BLaER1 (cell line): ENCODE data around the gene GALNT18.

ENCODE experiments used
- H3K27ac ChIP-seq: shearing (Covaris generic); formaldehyde crosslinking; 2 replicates; pipeline ENCODE4 v1.8.1; 2022
- H3K27me3 ChIP-seq: shearing (Covaris generic); formaldehyde crosslinking; 2 replicates; pipeline ENCODE4 v1.8.1; 2022
- H3K36me3 ChIP-seq: shearing (Covaris generic); formaldehyde crosslinking; 2 replicates; pipeline ENCODE4 v1.8.1; 2022
- H3K4me1 ChIP-seq: shearing (Covaris generic); formaldehyde crosslinking; 2 replicates; pipeline ENCODE4 v1.8.1; 2022
- H3K4me2 ChIP-seq: shearing (Covaris generic); formaldehyde crosslinking; 2 replicates; pipeline ENCODE4 v1.8.1; 2022
- H3K4me3 ChIP-seq: shearing (Covaris generic); formaldehyde crosslinking; 2 replicates; pipeline ENCODE4 v1.8.1; 2022
- H3K9ac ChIP-seq: shearing (Covaris generic); formaldehyde crosslinking; 2 replicates; pipeline ENCODE4 v1.8.1; 2022
- H3K9me3 ChIP-seq: shearing (Covaris generic); formaldehyde crosslinking; 2 replicates; pipeline ENCODE4 v1.8.1; 2022
- H4K20me1 ChIP-seq: shearing (Covaris generic); formaldehyde crosslinking; 2 replicates; pipeline ENCODE4 v1.8.1; 2022
- Cebpa-rat ChIP-seq: shearing (Covaris generic); IDR thresholded peaks from 2 replicates; pipeline ENCODE4 v1.8.1; 2022

Gene GALNT18

GRCh38 chr11:11409901-11410300 is 211.9 kb downstream of the GALNT18 start:
- peaks cover 99% of the 10 kb centered on the region for H4K20me1 ChIP-seq

GRCh38 chr11:11409224-11409623 is 212.6 kb downstream of the GALNT18 start:
- Histone ChIP-seq H3K4me2 (no peak overlapping the region), H3K9me3 (peaks cover 5% of the 10 kb centered on the region; the same call in 1 of the 2 replicates), H4K20me1 (peaks cover 99% of the 10 kb centered on the region), H3K27me3 (peaks cover 99% of the 10 kb centered on the region), H3K36me3 (no peaks in the 10 kb centered on the region), H3K27ac (no peak overlapping the region), H3K4me1 (no peaks in the 10 kb centered on the region), H3K9ac (no peak overlapping the region), H3K4me3 (no peak overlapping the region)
- no peak for TF ChIP-seq Cebpa-rat

More at GRCh38 chr11:11409901-11410300, 211.9 kb downstream of the GALNT18 start:
- Histone ChIP-seq H3K4me2 (no peak overlapping the region), H3K27ac (no peak overlapping the region), H3K4me3 (no peak overlapping the region), H3K36me3 (no peaks in the 10 kb centered on the region), H3K27me3 (peaks cover 100% of the 10 kb centered on the region), H3K9ac (no peak overlapping the region), H3K9me3 (peaks cover 5% of the 10 kb centered on the region; the same call in 1 of the 2 replicates), H3K4me1 (no peaks in the 10 kb centered on the region)
- no peak for TF ChIP-seq Cebpa-rat

GRCh38 chr11:11408436-11409221 is 213.2 kb downstream of the GALNT18 start:
- no peak overlapping the region for H3K9ac ChIP-seq
- no peaks in the 10 kb centered on the region for H3K4me1 ChIP-seq
- H3K36me3 ChIP-seq, result no peaks in the 10 kb centered on the region
- no peak for TF ChIP-seq Cebpa-rat
- H3K4me2 ChIP-seq, result no peak overlapping the region
- no peak overlapping the region for H3K4me3 ChIP-seq
- H3K9me3 ChIP-seq, result peaks cover 5% of the 10 kb centered on the region; the same call in 1 of the 2 replicates
- H4K20me1 ChIP-seq, result peaks cover 99% of the 10 kb centered on the region
- no peak overlapping the region for H3K27ac ChIP-seq
- H3K27me3 ChIP-seq, result peaks cover 99% of the 10 kb centered on the region

GRCh38 chr11:11407763-11408084 is 214.1 kb downstream of the GALNT18 start:
- Histone ChIP-seq H3K9ac (no peak overlapping the region), H4K20me1 (peaks cover 99% of the 10 kb centered on the region), H3K4me2 (no peak overlapping the region), H3K4me1 (no peaks in the 10 kb centered on the region), H3K4me3 (no peak overlapping the region), H3K27me3 (peaks cover 98% of the 10 kb centered on the region), H3K27ac (no peak overlapping the region), H3K9me3 (peaks cover 1% of the 10 kb centered on the region; the same call in 1 of the 2 replicates), H3K36me3 (no peaks in the 10 kb centered on the region)
- no peak for TF ChIP-seq Cebpa-rat

- H3K4me3 ChIP-seq, result no peak overlapping the region
- H3K27me3 ChIP-seq, result peaks cover 96% of the 10 kb centered on the region
- no peak for TF ChIP-seq Cebpa-rat
- H4K20me1 ChIP-seq, result peaks cover 97% of the 10 kb centered on the region
- no peak overlapping the region for H3K4me2 ChIP-seq
- H3K27ac ChIP-seq, result no peak overlapping the region
- no peaks in the 10 kb centered on the region for H3K36me3 ChIP-seq
- no peak overlapping the region for H3K9ac ChIP-seq
- H3K9me3 ChIP-seq, result no peaks in the 10 kb centered on the region
- no peaks in the 10 kb centered on the region for H3K4me1 ChIP-seq
These were observed 214.6 kb downstream of the GALNT18 start for GRCh38 chr11:11407065-11407762.

GRCh38 chr11:11406652-11407051 is 215.2 kb downstream of the GALNT18 start:
- Histone ChIP-seq H3K9me3 (no peaks in the 10 kb centered on the region), H4K20me1 (peaks cover 91% of the 10 kb centered on the region), H3K4me3 (no peak overlapping the region), H3K27ac (no peak overlapping the region), H3K36me3 (no peaks in the 10 kb centered on the region), H3K4me2 (no peak overlapping the region), H3K9ac (no peak overlapping the region), H3K4me1 (no peaks in the 10 kb centered on the region), H3K27me3 (peaks cover 91% of the 10 kb centered on the region)
- no peak for TF ChIP-seq Cebpa-rat

- no peaks in the 10 kb centered on the region for H3K9me3 ChIP-seq
- H3K4me3 ChIP-seq, result no peak overlapping the region
- no peak overlapping the region for H3K27ac ChIP-seq
- H3K36me3 ChIP-seq, result no peaks in the 10 kb centered on the region
- H3K9ac ChIP-seq, result no peak overlapping the region
- H3K27me3 ChIP-seq, result peaks cover 65% of the 10 kb centered on the region
- H3K4me2 ChIP-seq, result no peak overlapping the region
- H4K20me1 ChIP-seq, result peaks cover 65% of the 10 kb centered on the region
- no peak for TF ChIP-seq Cebpa-rat
- H3K4me1 ChIP-seq, result no peaks in the 10 kb centered on the region
These were observed 217.8 kb downstream of the GALNT18 start for GRCh38 chr11:11403763-11404725.

- Histone ChIP-seq H3K27me3 (peaks cover 45% of the 10 kb centered on the region), H3K36me3 (no peaks in the 10 kb centered on the region), H3K9ac (no peak overlapping the region), H4K20me1 (peaks cover 52% of the 10 kb centered on the region), H3K4me3 (no peak overlapping the region), H3K4me2 (no peak overlapping the region), H3K27ac (no peak overlapping the region), H3K4me1 (no peaks in the 10 kb centered on the region), H3K9me3 (no peaks in the 10 kb centered on the region)
- no peak for TF ChIP-seq Cebpa-rat
These were observed 219.8 kb downstream of the GALNT18 start for GRCh38 chr11:11401960-11402535.

GRCh38 chr11:11400635-11401232 is 221.1 kb downstream of the GALNT18 start:
- Histone ChIP-seq H3K9ac (no peak overlapping the region), H3K36me3 (no peaks in the 10 kb centered on the region)
- no peak for TF ChIP-seq Cebpa-rat

More at GRCh38 chr11:11400635-11401232, 221.1 kb downstream of the GALNT18 start:
- peaks cover 41% of the 10 kb centered on the region; the same call in 1 of the 2 replicates for H4K20me1 ChIP-seq
- H3K27ac ChIP-seq, result no peak overlapping the region
- H3K4me1 ChIP-seq, result no peaks in the 10 kb centered on the region
- no peak overlapping the region for H3K4me3 ChIP-seq
- no peak overlapping the region for H3K4me2 ChIP-seq
- peaks cover 32% of the 10 kb centered on the region for H3K27me3 ChIP-seq
- H3K9me3 ChIP-seq, result no peaks in the 10 kb centered on the region
